Measurements from ENCODE around the gene SPRYD3. TPM values are rescaled to one million over a fixed set of nuclear protein-coding genes. Genes with fewer than 3 reads are reported as not detected.
"Not testable (repeated sequence)": the region's sequence is repeated elsewhere in the genome, so short reads cannot be mapped to it uniquely, and the experiment has no call there.

The SPRYD3 gene
- total RNA-seq, 1 experiment from 2014 or later: 18.5 TPM

GRCh38 chr12:53034459-53034858 is 44.7 kb downstream of the SPRYD3 start:
- POLR2A ChIA-PET (ENCODE audit: unreplicated experiment): no interaction called here

GRCh38 chr12:53033832-53034231 is 45.4 kb downstream of the SPRYD3 start:
- intact Hi-C loops (cut with micrococcal nuclease); DNase-seq; ATAC-seq; CTCF ChIA-PET; H3K9me3 ChIP-seq (ENCODE audit: low read length); H3F3A ChIP-seq (ENCODE audit: low read length, unreplicated experiment); H3K4me1 ChIP-seq (ENCODE audit: insufficient read depth, low read length); H3K4me2 ChIP-seq (ENCODE audit: low read length); H3K4me3 ChIP-seq (ENCODE audit: low read length); H3K9me2 ChIP-seq (replicated peaks; ENCODE audit: low read length); H3K9ac ChIP-seq (ENCODE audit: low read length); BruUV-seq (replicated peaks); H2AFZ ChIP-seq (ENCODE audit: low read length); POLR2A ChIA-PET (ENCODE audit: unreplicated experiment); H3K27me3 ChIP-seq (ENCODE audit: low read length); H3K79me2 ChIP-seq (ENCODE audit: low read length); H3K27ac ChIP-seq (ENCODE audit: low read length): not testable (repeated sequence)
- H4K20me1 ChIP-seq (ENCODE audit: low read length): 0 out of 2 replicates have a peak, but pooled peaks cover 14% of the 10 kb centered on the region
- H3K36me3 ChIP-seq (ENCODE audit: low read depth, low read length): peaks cover 64% of the 10 kb centered on the region

More at GRCh38 chr12:53034459-53034858, 44.7 kb downstream of the SPRYD3 start:
- BruUV-seq (replicated peaks): no TSS peak
- H3K27ac ChIP-seq (ENCODE audit: low read length): no peak overlapping the region
- H3K4me2 ChIP-seq (ENCODE audit: low read length): no peak overlapping the region
- no peak overlapping the region for H3K4me3 ChIP-seq (ENCODE audit: low read length)
- H3K9ac ChIP-seq (ENCODE audit: low read length): no peak overlapping the region
- H3K36me3 ChIP-seq (ENCODE audit: low read depth, low read length): peaks cover 69% of the 10 kb centered on the region
- H3K4me1 ChIP-seq (ENCODE audit: insufficient read depth, low read length): no peaks in the 10 kb centered on the region
- H3F3A ChIP-seq (ENCODE audit: low read length, unreplicated experiment): peaks cover 1% of the 10 kb centered on the region
- DNase-seq (no peak), ATAC-seq (no peak)
- H4K20me1 ChIP-seq (ENCODE audit: low read length): 0 out of 2 replicates have a peak, but pooled peaks cover 14% of the 10 kb centered on the region
- CTCF ChIA-PET: no interaction called here
- no peak for TF ChIP-seq EZH2phosphoT487 (IDR thresholded peaks at IDR 0.05; ENCODE audit: borderline replicate concordance, low read length)
- no peak for TF ChIP-seq EZH2 (IDR thresholded peaks at IDR 0.05; ENCODE audit: low read length, unreplicated experiment)
- TF ChIP-seq, protein P1, sequence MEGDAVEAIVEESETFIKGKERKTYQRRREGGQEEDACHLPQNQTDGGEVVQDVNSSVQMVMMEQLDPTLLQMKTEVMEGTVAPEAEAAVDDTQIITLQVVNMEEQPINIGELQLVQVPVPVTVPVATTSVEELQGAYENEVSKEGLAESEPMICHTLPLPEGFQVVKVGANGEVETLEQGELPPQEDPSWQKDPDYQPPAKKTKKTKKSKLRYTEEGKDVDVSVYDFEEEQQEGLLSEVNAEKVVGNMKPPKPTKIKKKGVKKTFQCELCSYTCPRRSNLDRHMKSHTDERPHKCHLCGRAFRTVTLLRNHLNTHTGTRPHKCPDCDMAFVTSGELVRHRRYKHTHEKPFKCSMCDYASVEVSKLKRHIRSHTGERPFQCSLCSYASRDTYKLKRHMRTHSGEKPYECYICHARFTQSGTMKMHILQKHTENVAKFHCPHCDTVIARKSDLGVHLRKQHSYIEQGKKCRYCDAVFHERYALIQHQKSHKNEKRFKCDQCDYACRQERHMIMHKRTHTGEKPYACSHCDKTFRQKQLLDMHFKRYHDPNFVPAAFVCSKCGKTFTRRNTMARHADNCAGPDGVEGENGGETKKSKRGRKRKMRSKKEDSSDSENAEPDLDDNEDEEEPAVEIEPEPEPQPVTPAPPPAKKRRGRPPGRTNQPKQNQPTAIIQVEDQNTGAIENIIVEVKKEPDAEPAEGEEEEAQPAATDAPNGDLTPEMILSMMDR (conservative IDR thresholded peaks at IDR 0.05; ENCODE audit: low read depth, low read length): no peak
- H3K9me3 ChIP-seq (ENCODE audit: low read length): no peaks in the 10 kb centered on the region
- no peaks in the 10 kb centered on the region for H3K9me2 ChIP-seq (replicated peaks; ENCODE audit: low read length)
- H3K79me2 ChIP-seq (ENCODE audit: low read length): 0 out of 2 replicates have a peak, but pooled peaks cover 8% of the 10 kb centered on the region
- no peak overlapping the region for H2AFZ ChIP-seq (ENCODE audit: low read length)
- intact Hi-C loops (cut with micrococcal nuclease): no loop called here
- H3K27me3 ChIP-seq (ENCODE audit: low read length): no peaks in the 10 kb centered on the region

- H3K4me1 ChIP-seq (ENCODE audit: insufficient read depth, low read length): no peaks in the 10 kb centered on the region
- H3K9ac ChIP-seq (ENCODE audit: low read length): no peak overlapping the region
- H4K20me1 ChIP-seq (ENCODE audit: low read length): 0 out of 2 replicates have a peak, but pooled peaks cover 14% of the 10 kb centered on the region
- BruUV-seq (replicated peaks): no TSS peak
- H3K4me2 ChIP-seq (ENCODE audit: low read length): no peak overlapping the region
- CTCF ChIA-PET: no interaction called here
- H3K27ac ChIP-seq (ENCODE audit: low read length): no peak overlapping the region
- POLR2A ChIA-PET (ENCODE audit: unreplicated experiment): no interaction called here
- H3K9me3 ChIP-seq (ENCODE audit: low read length): no peaks in the 10 kb centered on the region
- H3K36me3 ChIP-seq (ENCODE audit: low read depth, low read length): peaks cover 65% of the 10 kb centered on the region
- H3K79me2 ChIP-seq (ENCODE audit: low read length): 0 out of 2 replicates have a peak, but pooled peaks cover 12% of the 10 kb centered on the region
- H3K4me3 ChIP-seq (ENCODE audit: low read length): no peak overlapping the region
- ATAC-seq (peak; percentile 46; the same call in 1 of the 2 replicates), DNase-seq (no peak)
- TF ChIP-seq, protein P1 (conservative IDR thresholded peaks at IDR 0.05; ENCODE audit: low read depth, low read length): peak; percentile 37
- TF ChIP-seq EZH2phosphoT487 (IDR thresholded peaks at IDR 0.05; ENCODE audit: borderline replicate concordance, low read length): no peak
- no peaks in the 10 kb centered on the region for H3K27me3 ChIP-seq (ENCODE audit: low read length)
- H2AFZ ChIP-seq (ENCODE audit: low read length): no peak overlapping the region
- H3F3A ChIP-seq (ENCODE audit: low read length, unreplicated experiment): no peaks in the 10 kb centered on the region
- no peaks in the 10 kb centered on the region for H3K9me2 ChIP-seq (replicated peaks; ENCODE audit: low read length)
- intact Hi-C loops (cut with micrococcal nuclease): no loop called here
Observed at GRCh38 chr12:53031616-53032015, 47.6 kb downstream of the SPRYD3 start.

DNA sequence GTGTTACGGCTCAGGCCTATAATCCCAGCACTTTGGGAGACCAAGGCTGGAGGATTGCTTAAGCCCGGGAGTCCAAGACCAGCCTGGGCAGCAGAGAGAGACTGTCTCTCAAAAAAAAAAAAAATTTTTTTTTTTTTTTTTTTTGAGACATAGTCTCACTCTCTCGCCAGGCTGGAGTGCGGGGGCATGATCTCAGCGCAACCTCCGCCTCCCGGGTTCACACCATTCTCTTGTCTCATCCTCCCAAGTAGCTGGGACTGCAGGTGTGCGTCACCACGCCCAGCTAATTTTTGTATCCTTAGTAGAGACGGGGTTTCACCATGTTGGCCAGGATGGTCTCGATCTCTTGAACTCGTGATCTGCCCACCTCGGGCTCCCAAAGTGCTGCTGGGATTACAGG is 52.2 kb downstream of the SPRYD3 start:
- H2AFZ ChIP-seq (ENCODE audit: low read length); BruUV-seq (replicated peaks); H3K4me1 ChIP-seq (ENCODE audit: insufficient read depth, low read length); H3K9ac ChIP-seq (ENCODE audit: low read length); intact Hi-C loops (cut with micrococcal nuclease); H3K9me3 ChIP-seq (ENCODE audit: low read length); H3K27ac ChIP-seq (ENCODE audit: low read length); H3F3A ChIP-seq (ENCODE audit: low read length, unreplicated experiment); POLR2A ChIA-PET (ENCODE audit: unreplicated experiment); H3K4me3 ChIP-seq (ENCODE audit: low read length); H4K20me1 ChIP-seq (ENCODE audit: low read length); ATAC-seq; H3K4me2 ChIP-seq (ENCODE audit: low read length); DNase-seq; CTCF ChIA-PET; H3K9me2 ChIP-seq (replicated peaks; ENCODE audit: low read length); H3K27me3 ChIP-seq (ENCODE audit: low read length): not testable (repeated sequence)
- H3K79me2 ChIP-seq (ENCODE audit: low read length): 0 out of 2 replicates have a peak, but pooled peaks cover 12% of the 10 kb centered on the region
- H3K36me3 ChIP-seq (ENCODE audit: low read depth, low read length): peaks cover 71% of the 10 kb centered on the region

All from PC-3 (cell line).